Effector memory CD4-positive, alpha-beta T cell (primary cell): ENCODE measurements around the gene NIPA2.

ENCODE experiments used
- DNase-seq, 3 donors: peaks; one replicate each; pipeline ENCODE4 v3.0.0-alpha.2; 2020
- H3K27ac ChIP-seq: 2 replicates; pipeline ENCODE4 v1.7.0; 2013; ENCODE audit warnings: mild to moderate bottlenecking, low read length, moderate library complexity; ENCODE audit not compliant: insufficient read depth, poor library complexity, severe bottlenecking
- H3K27me3 ChIP-seq: replicated peaks from 2 replicates; pipeline ENCODE4 v1.7.0; 2013; ENCODE audit warnings: mild to moderate bottlenecking, low read length; ENCODE audit not compliant: insufficient read depth, control insufficient read depth, poor library complexity, severe bottlenecking
- H3K36me3 ChIP-seq: 2 replicates; pipeline ENCODE4 v1.7.0; 2013; ENCODE audit warnings: mild to moderate bottlenecking, low read length, moderate library complexity; ENCODE audit not compliant: control insufficient read depth, insufficient read depth
- H3K4me1 ChIP-seq: 2 replicates; pipeline ENCODE4 v1.7.0; 2013; ENCODE audit warnings: low read length, mild to moderate bottlenecking; ENCODE audit not compliant: control insufficient read depth, insufficient read depth, poor library complexity, severe bottlenecking
- H3K4me3 ChIP-seq: 2 replicates; pipeline ENCODE4 v1.7.0; 2013; ENCODE audit warnings: low read length, low read depth, mild to moderate bottlenecking; ENCODE audit not compliant: insufficient read depth, poor library complexity, severe bottlenecking
- H3K9me3 ChIP-seq: 2 replicates; pipeline ENCODE4 v1.7.0; 2013; ENCODE audit warnings: mild to moderate bottlenecking, low read length, moderate library complexity; ENCODE audit not compliant: control insufficient read depth

Gene NIPA2

DNA sequence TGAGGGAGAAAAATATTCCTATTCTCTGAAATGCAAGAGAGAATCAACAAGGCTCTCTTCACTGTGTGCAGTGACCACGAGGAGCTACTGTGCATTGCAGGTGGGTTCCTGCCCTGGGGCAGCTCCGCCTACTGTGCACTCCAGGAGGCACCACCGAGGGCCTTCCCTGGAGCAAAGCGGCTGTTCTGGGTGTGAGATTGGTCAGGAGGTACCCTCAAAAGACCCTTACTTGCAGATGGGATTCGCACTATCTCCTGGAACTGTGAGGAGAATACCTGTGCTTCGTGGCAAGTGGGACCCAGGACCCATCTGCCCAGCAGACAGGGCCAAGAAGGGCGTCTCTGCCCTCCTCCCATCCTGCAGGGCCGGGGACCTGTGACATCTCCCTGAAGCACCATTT is 72.8 kb downstream of the NIPA2 start:
- no peak overlapping the region for H3K27ac ChIP-seq
- H3K4me3 ChIP-seq, result no peak overlapping the region
- no peaks in the 10 kb centered on the region for H3K27me3 ChIP-seq
- H3K36me3 ChIP-seq, result peaks cover 5% of the 10 kb centered on the region
- no peaks in the 10 kb centered on the region for H3K4me1 ChIP-seq
- no peak for DNase-seq
- H3K9me3 ChIP-seq, result no peaks in the 10 kb centered on the region

GRCh38 chr15:22912256-22912655 is 73.8 kb downstream of the NIPA2 start:
- H3K36me3 ChIP-seq, result peaks cover 5% of the 10 kb centered on the region
- no peaks in the 10 kb centered on the region for H3K4me1 ChIP-seq
- H3K9me3 ChIP-seq, result no peaks in the 10 kb centered on the region
- DNase-seq, result no peak
- H3K27ac ChIP-seq, result no peak overlapping the region
- no peaks in the 10 kb centered on the region for H3K27me3 ChIP-seq
- H3K4me3 ChIP-seq, result no peak overlapping the region

GRCh38 chr15:22913646-22914380 is 75.3 kb downstream of the NIPA2 start:
- Histone ChIP-seq H3K4me3 (no peak overlapping the region), H3K27me3 (no peaks in the 10 kb centered on the region), H3K4me1 (no peaks in the 10 kb centered on the region), H3K27ac (no peak overlapping the region), H3K9me3 (no peaks in the 10 kb centered on the region), H3K36me3 (peaks cover 3% of the 10 kb centered on the region)
- DNase-seq, result no peak

DNA sequence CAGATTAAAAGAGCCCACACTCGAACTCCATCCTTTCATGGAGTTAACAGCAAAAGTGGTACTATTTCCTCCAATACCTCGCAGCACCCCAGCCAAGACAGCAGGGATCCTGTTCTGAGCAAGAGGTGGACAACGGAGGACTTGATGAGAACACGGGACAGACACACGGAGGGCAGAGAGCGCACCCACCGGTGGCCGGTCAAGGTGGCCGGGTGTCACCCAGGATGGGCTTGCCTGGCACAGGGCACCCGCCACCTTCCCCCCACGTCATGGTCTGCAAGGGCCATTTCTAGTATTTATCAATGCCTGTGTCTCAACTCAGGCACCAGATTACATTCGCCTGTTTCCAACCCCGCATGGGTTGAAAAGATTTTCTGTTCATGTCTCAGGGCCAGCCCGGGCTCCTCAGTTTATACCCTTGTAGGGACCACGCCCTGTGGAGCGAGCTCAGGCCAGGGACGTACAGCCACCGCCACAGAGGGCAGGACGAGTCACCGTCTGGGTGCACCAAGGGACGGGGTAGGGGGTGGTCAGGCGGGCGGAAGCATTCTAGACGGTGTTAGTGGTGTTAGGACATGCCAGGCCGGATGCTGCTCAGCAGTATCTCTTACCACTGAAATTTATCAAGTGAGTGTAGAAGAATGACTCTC is 77.5 kb downstream of the NIPA2 start:
- Histone ChIP-seq H3K27me3 (no peaks in the 10 kb centered on the region), H3K27ac (no peak overlapping the region), H3K4me1 (no peaks in the 10 kb centered on the region), H3K36me3 (no peaks in the 10 kb centered on the region), H3K9me3 (no peaks in the 10 kb centered on the region), H3K4me3 (no peak overlapping the region)
- DNase-seq, result no peak

GRCh38 chr15:22916606-22917350 is 78.3 kb downstream of the NIPA2 start:
- no peak overlapping the region for H3K4me3 ChIP-seq
- H3K9me3 ChIP-seq, result no peaks in the 10 kb centered on the region
- no peaks in the 10 kb centered on the region for H3K36me3 ChIP-seq
- no peak for DNase-seq
- H3K27me3 ChIP-seq, result no peaks in the 10 kb centered on the region
- no peaks in the 10 kb centered on the region for H3K4me1 ChIP-seq
- H3K27ac ChIP-seq, result no peak overlapping the region

DNA sequence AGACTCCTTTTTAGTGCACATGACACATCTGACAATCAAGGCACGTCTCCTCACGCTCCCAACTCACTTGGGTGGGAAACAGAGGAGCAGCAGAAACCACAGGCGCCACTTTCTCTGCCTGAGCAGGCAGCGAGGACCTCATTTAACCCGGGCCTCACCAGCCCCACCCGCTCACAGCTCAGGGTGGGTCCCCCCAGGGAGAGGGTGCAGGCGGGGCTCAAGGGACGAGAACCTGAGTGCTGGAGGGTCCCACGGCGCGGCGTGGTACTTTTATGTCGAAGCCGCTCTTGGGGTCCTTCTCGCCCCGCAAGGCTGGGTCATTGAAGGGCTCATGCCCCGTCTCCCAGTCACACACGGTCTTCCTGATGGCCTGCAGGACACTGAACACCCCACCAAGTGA is 79.1 kb downstream of the NIPA2 start:
- Histone ChIP-seq H3K27ac (no peak overlapping the region), H3K4me3 (no peak overlapping the region), H3K4me1 (no peaks in the 10 kb centered on the region), H3K9me3 (no peaks in the 10 kb centered on the region), H3K27me3 (no peaks in the 10 kb centered on the region), H3K36me3 (no peaks in the 10 kb centered on the region)
- DNase-seq, result no peak
